Measurements from ENCODE around the gene GGT5.

DNA sequence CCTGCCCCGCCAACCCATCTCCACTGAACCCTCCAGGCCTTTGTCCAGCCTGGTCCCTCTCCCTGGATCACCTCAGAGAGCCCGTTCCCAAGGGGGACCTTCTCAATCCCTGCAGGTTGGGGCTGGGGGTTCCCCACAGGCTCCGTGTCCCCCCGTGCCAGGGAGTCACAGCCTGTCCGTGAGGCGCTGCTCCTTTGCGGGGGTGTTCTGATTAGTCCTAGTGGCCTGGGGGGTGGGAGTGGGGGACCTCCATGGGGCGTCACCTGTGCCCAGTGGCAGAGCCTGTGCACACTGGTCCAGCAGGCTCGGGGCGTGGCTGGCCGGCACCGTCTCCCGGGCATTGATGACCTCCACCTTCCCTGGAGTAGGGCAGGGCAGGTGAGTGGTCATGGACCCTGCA, 11.6 kb downstream of the GGT5 start:
- TF ChIP-seq, protein P1, sequence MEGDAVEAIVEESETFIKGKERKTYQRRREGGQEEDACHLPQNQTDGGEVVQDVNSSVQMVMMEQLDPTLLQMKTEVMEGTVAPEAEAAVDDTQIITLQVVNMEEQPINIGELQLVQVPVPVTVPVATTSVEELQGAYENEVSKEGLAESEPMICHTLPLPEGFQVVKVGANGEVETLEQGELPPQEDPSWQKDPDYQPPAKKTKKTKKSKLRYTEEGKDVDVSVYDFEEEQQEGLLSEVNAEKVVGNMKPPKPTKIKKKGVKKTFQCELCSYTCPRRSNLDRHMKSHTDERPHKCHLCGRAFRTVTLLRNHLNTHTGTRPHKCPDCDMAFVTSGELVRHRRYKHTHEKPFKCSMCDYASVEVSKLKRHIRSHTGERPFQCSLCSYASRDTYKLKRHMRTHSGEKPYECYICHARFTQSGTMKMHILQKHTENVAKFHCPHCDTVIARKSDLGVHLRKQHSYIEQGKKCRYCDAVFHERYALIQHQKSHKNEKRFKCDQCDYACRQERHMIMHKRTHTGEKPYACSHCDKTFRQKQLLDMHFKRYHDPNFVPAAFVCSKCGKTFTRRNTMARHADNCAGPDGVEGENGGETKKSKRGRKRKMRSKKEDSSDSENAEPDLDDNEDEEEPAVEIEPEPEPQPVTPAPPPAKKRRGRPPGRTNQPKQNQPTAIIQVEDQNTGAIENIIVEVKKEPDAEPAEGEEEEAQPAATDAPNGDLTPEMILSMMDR (conservative IDR thresholded peaks at IDR 0.05), result no peak
- no peak for TF ChIP-seq EZH2 (IDR thresholded peaks at IDR 0.05; ENCODE audit: low read depth)

Data from PC-9 (cell line).